ENCODE data around the gene NARS2. TPM values are rescaled to one million over a fixed set of nuclear protein-coding genes. Genes with fewer than 3 reads are reported as not detected.

Gene NARS2
- total and polyA plus RNA-seq, 2 donors (not counting 1 experiment from before 2014, with no cell fraction given), result 9.7 to 14.6 TPM

- Histone ChIP-seq H3K4me3 (ENCODE audit: control extremely low read depth in 1 of 5, extremely low read depth in 1 of 5, insufficient read depth in 1 of 5, low read depth in 2 of 5, low read length in 4 of 5) (no peak overlapping the region), H3K9me3 (ENCODE audit: control extremely low read depth in 1 of 3, control insufficient read depth in 2 of 3, insufficient read depth in 1 of 3, low read length in 2 of 3) (peaks cover 0 to 2% (median 0%) of the 10 kb centered on the region in 3 donors), H4K20me1 (ENCODE audit: control insufficient read depth, insufficient read depth, low read length, poor library complexity, severe bottlenecking) (no peaks in the 10 kb centered on the region), H3K4me2 (replicated peaks; ENCODE audit: low read depth, low read length, poor library complexity, severe bottlenecking) (peak overlapping the region; percentile 50), H3K9ac (ENCODE audit: low read length) (peak overlapping the region; percentile 3), H3K79me2 (ENCODE audit: control insufficient read depth, insufficient read depth, low read length) (no peaks in the 10 kb centered on the region), H3K27ac (ENCODE audit: low read length in 2 of 2) (peak overlapping the region; percentile 28 to 64), H3K36me3 (replicated peaks in 1 of 2; ENCODE audit: control extremely low read depth in 1 of 2, control insufficient read depth in 1 of 2, extremely low read depth in 1 of 2, insufficient read depth in 2 of 2, low read length in 1 of 2) (peaks cover 0 to 2% of the 10 kb centered on the region in 2 experiments), H2AFZ (ENCODE audit: insufficient read depth, low read depth, low read length, poor library complexity, severe bottlenecking) (no peak overlapping the region), H3K27me3 (replicated peaks in 1 of 4; ENCODE audit: control extremely low read depth in 1 of 4, control insufficient read depth in 3 of 4, insufficient read depth in 4 of 4, low read length in 3 of 4) (no peaks in the 10 kb centered on the region), H3K4me1 (ENCODE audit: control insufficient read depth in 2 of 2, insufficient read depth in 2 of 2, low read length in 2 of 2) (peaks cover 15 to 21% of the 10 kb centered on the region in 2 donors)
- intact Hi-C loops (cut with micrococcal nuclease), result loop anchor here (1.0 to 5.0 kb wide), 4 partner anchors 9 to 136 kb away; partner anchors contain the start of gene NARS2
- peak overlapping the region; percentile 18 for H3K4me3 Mint-ChIP-seq
- H3K9me3 Mint-ChIP-seq (ENCODE audit: insufficient read depth), result no peaks in the 10 kb centered on the region
- WGBS (ENCODE audit: insufficient coverage), result 0% methylated on average over 2 of the region's 5 CpGs
- CTCF ChIA-PET, result interaction anchor here (1.0 to 1.9 kb wide), 5 partner anchors 10 to 66 kb away, joined by 3 to 10 read pairs (median 4); no protein-coding TSS in a partner anchor
- peaks cover 27% of the 10 kb centered on the region for H3K4me1 Mint-ChIP-seq
- H3K27me3 Mint-ChIP-seq, result no peaks in the 10 kb centered on the region
- peak overlapping the region; percentile 46 for H3K27ac Mint-ChIP-seq
- TF ChIP-seq CTCF (IDR thresholded peaks at IDR 0.05) (no peak), EZH2 (IDR thresholded peaks at IDR 0.05; ENCODE audit: borderline replicate concordance, insufficient read depth, low read depth, low read length, poor library complexity, severe bottlenecking) (no peak)
- POLR2A ChIA-PET, result interaction anchor here (1.3 kb wide), 1 partner anchor 20 kb away, joined by 4 read pairs; no protein-coding TSS in a partner anchor
- ATAC-seq (ENCODE audit: low read depth) (peak; percentile 96), DNase-seq (peak; percentile 79)
These were observed 136.2 kb downstream of the NARS2 start for GRCh38 chr11:78438298-78438975.

- no peak overlapping the region for H2AFZ ChIP-seq (ENCODE audit: insufficient read depth, low read depth, low read length, poor library complexity, severe bottlenecking)
- DNase-seq (no peak), ATAC-seq (ENCODE audit: low read depth) (no peak)
- no peak overlapping the region for H3K4me2 ChIP-seq (replicated peaks; ENCODE audit: low read depth, low read length, poor library complexity, severe bottlenecking)
- Mint-ChIP-seq H3K4me1 (peaks cover 37% of the 10 kb centered on the region), H3K4me3 (no peak overlapping the region), H3K27me3 (no peaks in the 10 kb centered on the region), H3K9me3 (ENCODE audit: insufficient read depth) (no peaks in the 10 kb centered on the region), H3K27ac (no peak overlapping the region)
- POLR2A ChIA-PET, result no interaction called here
- H3K4me1 ChIP-seq (ENCODE audit: control insufficient read depth in 2 of 2, insufficient read depth in 2 of 2, low read length in 2 of 2), result peaks cover 26 to 30% of the 10 kb centered on the region in 2 donors
- no peak overlapping the region for H3K27ac ChIP-seq (ENCODE audit: low read length in 2 of 2)
- no peaks in the 10 kb centered on the region for H3K27me3 ChIP-seq (replicated peaks in 1 of 4; ENCODE audit: control extremely low read depth in 1 of 4, control insufficient read depth in 3 of 4, insufficient read depth in 4 of 4, low read length in 3 of 4)
- no peaks in the 10 kb centered on the region for H3K79me2 ChIP-seq (ENCODE audit: control insufficient read depth, insufficient read depth, low read length)
- intact Hi-C loops (cut with micrococcal nuclease), result loop anchor here (1.0 kb wide), 1 partner anchor 205 kb away; no protein-coding TSS in a partner anchor
- H4K20me1 ChIP-seq (ENCODE audit: control insufficient read depth, insufficient read depth, low read length, poor library complexity, severe bottlenecking), result no peaks in the 10 kb centered on the region
- WGBS (ENCODE audit: insufficient coverage), result no CpG with 5 or more reads among the region's 1 CpG
- H3K4me3 ChIP-seq (ENCODE audit: control extremely low read depth in 1 of 5, extremely low read depth in 1 of 5, insufficient read depth in 1 of 5, low read depth in 2 of 5, low read length in 4 of 5), result no peak overlapping the region
- H3K9me3 ChIP-seq (ENCODE audit: control extremely low read depth in 1 of 3, control insufficient read depth in 2 of 3, insufficient read depth in 1 of 3, low read length in 2 of 3), result no peaks in the 10 kb centered on the region
- CTCF ChIA-PET, result interaction anchor here (0.7 to 6.4 kb wide), 11 partner anchors 9 to 205 kb away, joined by 3 to 143 read pairs (median 8); partner anchors contain the start of gene GAB2
- H3K9ac ChIP-seq (ENCODE audit: low read length), result no peak overlapping the region
- H3K36me3 ChIP-seq (replicated peaks in 1 of 2; ENCODE audit: control extremely low read depth in 1 of 2, control insufficient read depth in 1 of 2, extremely low read depth in 1 of 2, insufficient read depth in 2 of 2, low read length in 1 of 2), result no peaks in the 10 kb centered on the region
- no peak for TF ChIP-seq CTCF (IDR thresholded peaks at IDR 0.05)
- no peak for TF ChIP-seq EZH2 (IDR thresholded peaks at IDR 0.05; ENCODE audit: borderline replicate concordance, insufficient read depth, low read depth, low read length, poor library complexity, severe bottlenecking)
These were observed 141.7 kb downstream of the NARS2 start for GRCh38 chr11:78432956-78433355.

Data from B cell (primary cell).